Peyer's patch (tissue), 4 donors: ENCODE results near the gene TMEM132D.

Experiments
- POLR2A ChIP-seq, 2 donors: fragments of 450-650 bp; IDR thresholded peaks; one replicate each; pipeline ENCODE4 v1.5.1; 2017; ENCODE audit warnings: antibody characterized with exemption in 2 of 2, mild to moderate bottlenecking in 2 of 2, moderate library complexity in 2 of 2
- TF ChIP-seq, protein P1 (sequence below), 6 experiments: fragments of 450-650 bp in 4 of 6; fragments of 200-600 bp in 2 of 6; sonication (generic) in 1 of 6; IDR thresholded peaks; one replicate each; pipeline ENCODE4 v1.5.1; 2017 to 2019; ENCODE audit warnings: antibody characterized with exemption in 6 of 6, mild to moderate bottlenecking in 3 of 6, moderate library complexity in 1 of 6

GRCh38 chr12:129109174-129110001 lies 794.4 kb downstream of the TMEM132D start:
- TF ChIP-seq, protein P1, sequence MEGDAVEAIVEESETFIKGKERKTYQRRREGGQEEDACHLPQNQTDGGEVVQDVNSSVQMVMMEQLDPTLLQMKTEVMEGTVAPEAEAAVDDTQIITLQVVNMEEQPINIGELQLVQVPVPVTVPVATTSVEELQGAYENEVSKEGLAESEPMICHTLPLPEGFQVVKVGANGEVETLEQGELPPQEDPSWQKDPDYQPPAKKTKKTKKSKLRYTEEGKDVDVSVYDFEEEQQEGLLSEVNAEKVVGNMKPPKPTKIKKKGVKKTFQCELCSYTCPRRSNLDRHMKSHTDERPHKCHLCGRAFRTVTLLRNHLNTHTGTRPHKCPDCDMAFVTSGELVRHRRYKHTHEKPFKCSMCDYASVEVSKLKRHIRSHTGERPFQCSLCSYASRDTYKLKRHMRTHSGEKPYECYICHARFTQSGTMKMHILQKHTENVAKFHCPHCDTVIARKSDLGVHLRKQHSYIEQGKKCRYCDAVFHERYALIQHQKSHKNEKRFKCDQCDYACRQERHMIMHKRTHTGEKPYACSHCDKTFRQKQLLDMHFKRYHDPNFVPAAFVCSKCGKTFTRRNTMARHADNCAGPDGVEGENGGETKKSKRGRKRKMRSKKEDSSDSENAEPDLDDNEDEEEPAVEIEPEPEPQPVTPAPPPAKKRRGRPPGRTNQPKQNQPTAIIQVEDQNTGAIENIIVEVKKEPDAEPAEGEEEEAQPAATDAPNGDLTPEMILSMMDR (IDR thresholded peaks at IDR 0.05): no peak
- TF ChIP-seq POLR2A (IDR thresholded peaks at IDR 0.05): no peak
